K562 (cell line): ENCODE measurements around the gene MTOR. TPM values are rescaled to one million over a fixed set of nuclear protein-coding genes. Genes with fewer than 3 reads are reported as not detected.
"Not testable (repeated sequence)": the region's sequence is repeated elsewhere in the genome, so short reads cannot be mapped to it uniquely, and the experiment has no call there.

Source experiments
- ATAC-seq: fragments of 200-7000 bp; cut with Tn5 transposase; 3 replicates; pipeline ENCODE4 v1.9.1; 2020; ENCODE audit warnings: moderate library complexity
- BruUV-seq: library from RNA; stranded (reverse); fragments of 400-500 nt; replicated peaks from 2 replicates; lab custom pipeline; 2021; lab: Mats Ljungman, UMichigan
- CTCF ChIA-PET: fragments of 300-600 bp; formaldehyde crosslinking; extraction: SDS; loops from one replicate; lab custom pipeline; 2021; ENCODE audit warnings: low intra/inter-chr PET ratio; lab: Yijun Ruan, JAX
- POLR2A ChIA-PET: fragments of 300-600, 350-650 bp; sonication (Branson Sonifier 250); formaldehyde crosslinking; extraction: SDS; loops from one replicate; lab custom pipeline; 2021; ENCODE audit warnings: antibody characterized with exemption, inconsistent platforms; lab: Yijun Ruan, JAX
- DNase-seq, 4 experiments: peaks; one replicate each; pipeline versions ENCODE4 v3.0.0 to v3.0.0-alpha.2; 2011 to 2018; ENCODE audit warnings: low spot score in 3 of 4, mixed read lengths in 3 of 4; ENCODE audit errors: extremely low read depth in 1 of 4
- FAIRE-seq: peaks from 2 replicates; lab custom pipeline; 2011; peaks lifted over from hg19 to GRCh38; lab: Jason Lieb, UNC
- H2AFZ ChIP-seq: 2 replicates; pipeline ENCODE4 v1.6.0; 2011; ENCODE audit warnings: low read depth, low read length, control low read depth, inconsistent platforms
- H3K27ac ChIP-seq: fragments of 200-600 bp; 3 replicates; pipeline ENCODE4 v1.8.0; 2011; ENCODE audit warnings: low read depth, mild to moderate bottlenecking, control low read depth, inconsistent platforms, low read length, moderate library complexity, mixed read lengths; ENCODE audit errors: extremely low read depth
- H3K27me3 ChIP-seq, 2 experiments: fragments of 300-600 bp in 1 of 2; 2 replicates in 1 of 2; 3 replicates in 1 of 2; pipeline versions ENCODE4 v1.6.0 to v1.8.0; 2011; ENCODE audit warnings: inconsistent platforms in 2 of 2, low read length in 2 of 2, mild to moderate bottlenecking in 1 of 2, mixed read lengths in 1 of 2, moderate library complexity in 1 of 2; ENCODE audit not compliant: control insufficient read depth in 2 of 2, insufficient read depth in 2 of 2
- H3K36me3 ChIP-seq: fragments of 300-600 bp; 3 replicates; pipeline ENCODE4 v1.8.0; 2011; ENCODE audit warnings: mild to moderate bottlenecking, low read length, inconsistent platforms; ENCODE audit not compliant: control insufficient read depth, insufficient read depth
- H3K4me1 ChIP-seq, 2 experiments: fragments of 200-600 bp in 1 of 2; replicated peaks in 1 of 2; 2 replicates in 1 of 2; 3 replicates in 1 of 2; pipeline versions ENCODE4 v1.5.1 to v1.8.0; 2011; ENCODE audit warnings: inconsistent platforms in 2 of 2, low read length in 2 of 2, mild to moderate bottlenecking in 1 of 2, mixed read lengths in 1 of 2, moderate library complexity in 1 of 2; ENCODE audit not compliant: control insufficient read depth in 2 of 2, insufficient read depth in 2 of 2
- H3K4me2 ChIP-seq: 2 replicates; pipeline ENCODE4 v1.6.1; 2011; ENCODE audit warnings: low read length, control low read depth, inconsistent platforms, mixed read lengths; ENCODE audit not compliant: insufficient read depth
- H3K4me3 ChIP-seq: fragments of 200-600 bp; sonication (generic), shearing (Covaris generic); 2 replicates; pipeline ENCODE4 v1.5.1; 2016; ENCODE audit warnings: control low read depth, inconsistent platforms
- H3K79me2 ChIP-seq: fragments of 200-600 bp; 3 replicates; pipeline ENCODE4 v1.8.0; 2011; ENCODE audit warnings: low read length, inconsistent platforms; ENCODE audit not compliant: control insufficient read depth, insufficient read depth
- H3K9ac ChIP-seq, 2 experiments: 2 replicates each; pipeline versions ENCODE4 v1.6.0 to v1.6.1; 2011; ENCODE audit warnings: low read depth in 2 of 2, low read length in 2 of 2, control low read depth in 1 of 2, inconsistent platforms in 1 of 2, mild to moderate bottlenecking in 1 of 2, mixed read lengths in 1 of 2; ENCODE audit not compliant: insufficient read depth in 1 of 2
- H3K9me1 ChIP-seq: one replicate; pipeline ENCODE4 v1.6.0; 2011; ENCODE audit warnings: inconsistent platforms, mild to moderate bottlenecking, low read length, moderate library complexity; ENCODE audit not compliant: control insufficient read depth, insufficient read depth
- H3K9me3 ChIP-seq: replicated peaks from 2 replicates; pipeline ENCODE4 v1.5.1; 2011; ENCODE audit warnings: low read depth, low read length, inconsistent platforms; ENCODE audit not compliant: control insufficient read depth, insufficient read depth
- H4K20me1 ChIP-seq: replicated peaks from 2 replicates; pipeline ENCODE4 v1.6.1; 2011; ENCODE audit warnings: low read length, inconsistent platforms, mixed read lengths; ENCODE audit not compliant: control insufficient read depth, insufficient read depth
- MCM2 ChIP-seq: fragments of 450-650 bp; IDR thresholded peaks from 2 replicates; pipeline ENCODE4 v1.6.1; 2017; ENCODE audit warnings: low read depth, mild to moderate bottlenecking
- ZNF3 ChIP-seq: fragments of 250-450 bp; sonication (Bioruptor Pico); IDR thresholded peaks from 2 replicates; pipeline ENCODE4 v1.5.0; 2021; ENCODE audit warnings: mild to moderate bottlenecking, moderate library complexity
- WGBS: fragments of 100-300 bp; shearing (Covaris generic); methylation state at CpG from one replicate; pipeline ENCODE4 v1.1.6; 2016; ENCODE audit warnings: low coverage, mixed read lengths; ENCODE audit not compliant: insufficient coverage; ENCODE audit errors: missing lambda C conversion rate; 5-methylcytosine and 5-hydroxymethylcytosine counted together
- in situ Hi-C: fragments of 300-500 bp; cut with MboI; formaldehyde crosslinking; loops from 4 replicates; pipeline ENCODE4 v1.15.0; 2018; ENCODE audit warnings: inconsistent platforms, mixed read lengths
- intact Hi-C: fragments of 100-400 bp; cut with micrococcal nuclease; formaldehyde crosslinking; loops from 2 replicates; pipeline ENCODE4 v1.14.2; 2022
- polyA plus RNA-seq, 8 experiments: library from polyadenylated mRNA; depleted of rRNA in 4 of 8; stranded (reverse) in 5 of 8; unstranded in 3 of 8; fragments of >200 nt; fragmentation: Nextera tagmentation in 2 of 8; fragmentation: Illumina TruSeq in 1 of 8; extraction: Ambion mirVana in 2 of 8; extraction: Trizol in 1 of 8; gene quantifications; 2 replicates each; pipeline versions ENCODE4 v1.2.1 to v1.2.3, GENCODE V29; 2011 to 2014; ENCODE audit warnings: inconsistent platforms in 1 of 8, missing spikeins in 1 of 8
- total RNA-seq, 7 experiments: library from RNA; depleted of rRNA in 6 of 7; stranded (reverse); fragments of >200 nt in 6 of 7; fragmentation: Illumina TruSeq in 2 of 7; extraction: Trizol in 2 of 7; gene quantifications; 2 replicates each; pipeline versions ENCODE4 v1.2.1 to v1.2.3, GENCODE V29; 2011 to 2021; ENCODE audit warnings: low replicate concordance in 1 of 7

MTOR gene
- total and polyA plus RNA-seq, 9 of the 15 experiments (the other 6 are each of a cell fraction or from before 2014, with no cell fraction given): 11.4 to 71.4 (median 52.2) TPM

GRCh38 chr1:11179749-11180148 lies 82.6 kb downstream of the MTOR start:
- H3K4me1 ChIP-seq: peaks cover 0 to 13% of the 10 kb centered on the region in 2 experiments; a peak in 4 of 5 replicates
- H3K4me3 ChIP-seq, H3K79me2 ChIP-seq, H3K27me3 ChIP-seq, DNase-seq, H3K9me3 ChIP-seq, H3K9ac ChIP-seq, intact Hi-C loops, BruUV-seq, H3K9me1 ChIP-seq, H3K27ac ChIP-seq, H3K4me2 ChIP-seq, in situ Hi-C loops, H4K20me1 ChIP-seq, H2AFZ ChIP-seq, ATAC-seq: not testable (repeated sequence)
- peaks cover 64% of the 10 kb centered on the region for H3K36me3 ChIP-seq
- WGBS: 50% methylated on average over 3 of the region's 3 CpGs
- POLR2A ChIA-PET: interaction anchor here (0.8 to 3.9 kb wide), 4 partner anchors 10 to 42 kb away, joined by 3 to 18 read pairs (median 5); partner anchors contain the start of gene ANGPTL7
- peak; percentile 37 for FAIRE-seq
- TF ChIP-seq ZNF3 (CRISPR knock-in tag): peak; percentile 48; the same call in 1 of the 2 replicates
- CTCF ChIA-PET: interaction anchor here (0.5 kb wide), 1 partner anchor 84 kb away, joined by 3 read pairs; no protein-coding TSS in a partner anchor

GRCh38 chr1:11179125-11179524 lies 83.2 kb downstream of the MTOR start:
- Histone ChIP-seq H3K9me3 (no peaks in the 10 kb centered on the region), H2AFZ (no peak overlapping the region), H3K4me1 (peaks cover 0 to 13% of the 10 kb centered on the region in 2 experiments; a peak in 4 of 5 replicates)
- in situ Hi-C loops: no loop called here
- no peak for TF ChIP-seq MCM2
- TF ChIP-seq, all 486 proteins: peak for 0
- ChIA-PET CTCF (no interaction called here), POLR2A (interaction anchor here (0.8 to 3.9 kb wide), 5 partner anchors 9 to 80 kb away, joined by 3 to 18 read pairs (median 4); partner anchors contain the start of genes ANGPTL7 and EXOSC10)
- Histone ChIP-seq H3K36me3 (peaks cover 64% of the 10 kb centered on the region), H3K4me2 (no peak overlapping the region), H3K9me1 (no peaks in the 10 kb centered on the region), H3K4me3 (no peak overlapping the region), H3K27ac (no peak overlapping the region), H3K9ac (no peak overlapping the region), H3K79me2 (no peaks in the 10 kb centered on the region), H3K27me3 (no peaks in the 10 kb centered on the region), H4K20me1 (no peaks in the 10 kb centered on the region; the same call in 1 of the 2 replicates)
- no peak for ATAC-seq
- BruUV-seq: no TSS peak
- intact Hi-C loops: no loop called here
- no peak for FAIRE-seq
- DNase-seq: no peak
